Measurements from ENCODE around the gene PRIM1. TPM values are rescaled to one million over a fixed set of nuclear protein-coding genes. Genes with fewer than 3 reads are reported as not detected.
"Not testable (repeated sequence)": the region's sequence is repeated elsewhere in the genome, so short reads cannot be mapped to it uniquely, and the experiment has no call there.

The PRIM1 gene
- polyA plus RNA-seq, 1 donor: 13.0 TPM

DNA sequence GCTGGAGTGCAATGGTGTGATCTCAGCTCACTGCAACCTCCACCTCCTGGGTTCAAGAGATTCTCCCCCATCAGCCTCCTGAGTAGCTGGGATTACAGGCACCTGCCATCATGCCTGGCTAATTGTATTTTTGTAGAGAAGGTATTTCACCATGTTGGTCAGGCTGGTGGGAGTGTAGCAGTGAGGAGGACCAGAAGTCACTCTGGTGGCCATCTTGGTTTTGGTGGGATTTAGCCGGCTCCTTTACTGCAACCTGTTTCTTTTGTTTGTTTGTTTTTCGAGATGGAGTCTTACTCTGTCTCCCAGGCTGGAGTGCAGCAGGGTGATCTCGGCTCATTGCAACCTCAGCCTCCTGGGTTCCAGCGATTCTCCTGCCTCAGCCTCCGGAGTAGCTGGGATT is 47.6 kb downstream of the PRIM1 start:
- H3K9me3 ChIP-seq (ENCODE audit: control insufficient read depth, low read depth, low read length); H3K36me3 ChIP-seq (ENCODE audit: control insufficient read depth, insufficient read depth, low read length); H3K4me1 ChIP-seq (ENCODE audit: control insufficient read depth, insufficient read depth, low read length); DNase-seq; H3K4me3 ChIP-seq (ENCODE audit: low read length); H3K27ac ChIP-seq (ENCODE audit: low read length); H3K27me3 ChIP-seq (ENCODE audit: control insufficient read depth, insufficient read depth, low read length): not testable (repeated sequence)
- WGBS (ENCODE audit: insufficient coverage, low lambda C conversion rate): 100% methylated on average over 1 of the region's 5 CpGs

DNA sequence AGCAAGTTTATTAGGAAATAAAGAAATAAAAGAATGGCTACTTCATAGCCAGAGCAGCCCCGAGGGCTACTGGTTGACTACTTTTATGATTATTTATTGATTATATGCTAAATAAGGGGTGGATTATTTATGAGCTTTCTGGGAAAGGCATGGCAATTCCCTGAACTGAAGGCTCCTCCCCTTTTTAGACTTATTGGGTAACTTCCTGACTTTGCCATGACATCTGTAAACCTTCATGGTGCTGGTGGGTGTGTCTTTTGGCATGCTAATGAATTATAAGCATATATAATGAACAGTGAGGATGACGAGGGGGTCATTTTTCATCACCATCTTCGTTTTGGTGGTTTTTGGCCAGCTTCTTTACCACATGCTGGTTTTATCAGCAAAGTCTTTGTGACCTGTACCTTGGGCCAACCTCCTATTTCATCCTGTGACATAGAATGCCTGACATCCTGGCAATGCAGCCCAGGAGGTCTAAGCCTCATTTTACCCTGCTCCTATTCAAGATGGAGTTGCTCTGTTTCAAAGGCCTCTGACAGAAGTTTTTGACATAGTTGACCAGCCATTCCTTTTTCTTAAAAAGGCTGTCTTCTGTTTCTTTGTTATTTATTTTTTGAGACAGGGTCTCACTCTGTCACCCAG is 53.0 kb downstream of the PRIM1 start:
- no peak overlapping the region for H3K27ac ChIP-seq (ENCODE audit: low read length)
- no peaks in the 10 kb centered on the region for H3K27me3 ChIP-seq (ENCODE audit: control insufficient read depth, insufficient read depth, low read length)
- 71% methylated on average over 2 of the region's 3 CpGs for WGBS (ENCODE audit: insufficient coverage, low lambda C conversion rate)
- H3K36me3 ChIP-seq (ENCODE audit: control insufficient read depth, insufficient read depth, low read length): no peaks in the 10 kb centered on the region
- no peak overlapping the region for H3K4me3 ChIP-seq (ENCODE audit: low read length)
- no peak for DNase-seq
- H3K9me3 ChIP-seq (ENCODE audit: control insufficient read depth, low read depth, low read length): no peaks in the 10 kb centered on the region
- no peaks in the 10 kb centered on the region for H3K4me1 ChIP-seq (ENCODE audit: control insufficient read depth, insufficient read depth, low read length)

DNA sequence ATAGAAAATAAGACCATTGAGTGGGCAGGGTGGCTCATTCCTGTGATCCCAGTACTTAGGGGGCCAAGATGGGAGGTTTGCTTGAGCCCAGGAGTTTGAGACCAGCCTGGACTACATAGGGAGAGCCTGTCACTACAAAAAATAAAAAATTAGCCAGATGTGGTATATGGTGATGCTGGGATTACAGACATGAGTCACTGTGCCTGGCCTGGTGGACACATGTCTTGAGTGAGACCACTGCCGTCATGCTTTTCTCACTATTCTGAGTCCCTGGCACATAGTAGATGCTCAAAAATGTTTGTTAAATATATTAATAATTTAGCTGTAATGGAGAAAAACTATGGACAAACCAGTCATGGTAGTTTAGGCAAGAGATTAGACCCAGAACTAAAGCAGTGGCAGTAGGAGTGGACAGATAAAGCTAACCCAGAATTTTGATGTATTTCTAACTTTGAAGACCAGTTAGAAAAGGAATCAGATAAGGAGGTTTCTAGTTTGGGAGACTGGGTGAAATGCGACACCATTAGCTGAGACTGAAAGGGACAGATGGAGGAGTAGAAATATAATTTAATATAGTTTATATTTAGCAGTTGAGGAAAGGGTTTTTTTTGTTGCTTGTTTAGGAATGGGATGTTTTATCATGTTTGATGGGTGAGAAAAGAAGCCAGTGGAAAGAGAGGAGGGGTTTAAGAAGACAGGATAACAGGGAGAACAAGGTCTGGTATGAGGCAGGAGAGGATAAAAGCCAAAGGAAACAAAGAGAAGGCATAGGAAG is 56.6 kb downstream of the PRIM1 start:
- Histone ChIP-seq H3K4me1 (ENCODE audit: control insufficient read depth, insufficient read depth, low read length) (no peaks in the 10 kb centered on the region), H3K27me3 (ENCODE audit: control insufficient read depth, insufficient read depth, low read length) (no peaks in the 10 kb centered on the region), H3K4me3 (ENCODE audit: low read length) (no peak overlapping the region), H3K27ac (ENCODE audit: low read length) (no peak overlapping the region), H3K36me3 (ENCODE audit: control insufficient read depth, insufficient read depth, low read length) (no peaks in the 10 kb centered on the region), H3K9me3 (ENCODE audit: control insufficient read depth, low read depth, low read length) (no peaks in the 10 kb centered on the region)
- WGBS (ENCODE audit: insufficient coverage, low lambda C conversion rate): 83% methylated on average over 1 of the region's 2 CpGs
- no peak for DNase-seq

DNA sequence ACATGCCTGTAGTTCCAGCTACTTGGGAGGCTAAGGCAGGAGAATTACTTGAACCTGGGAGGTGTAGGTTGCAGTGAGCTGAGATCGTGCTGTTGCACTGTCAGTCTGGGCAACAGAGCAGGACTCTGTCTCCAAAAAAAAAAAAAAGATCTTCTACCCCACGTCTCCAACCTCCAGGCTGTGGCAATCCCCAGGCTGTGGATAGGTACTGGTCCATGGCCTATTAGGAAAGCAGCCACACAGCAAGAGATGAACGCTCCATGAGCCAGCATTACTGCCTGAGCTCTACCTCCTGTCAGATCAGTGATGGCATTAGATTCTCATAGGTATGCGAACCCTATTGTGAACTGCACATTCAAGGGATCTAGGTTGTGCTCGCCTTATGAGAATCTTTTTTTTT is 58.0 kb downstream of the PRIM1 start:
- Histone ChIP-seq H3K27ac (ENCODE audit: low read length) (no peak overlapping the region), H3K4me1 (ENCODE audit: control insufficient read depth, insufficient read depth, low read length) (no peaks in the 10 kb centered on the region), H3K36me3 (ENCODE audit: control insufficient read depth, insufficient read depth, low read length) (no peaks in the 10 kb centered on the region), H3K27me3 (ENCODE audit: control insufficient read depth, insufficient read depth, low read length) (no peaks in the 10 kb centered on the region), H3K4me3 (ENCODE audit: low read length) (no peak overlapping the region), H3K9me3 (ENCODE audit: control insufficient read depth, low read depth, low read length) (no peaks in the 10 kb centered on the region)
- WGBS (ENCODE audit: insufficient coverage, low lambda C conversion rate): no CpG with 5 or more reads among the region's 5 CpGs
- DNase-seq: no peak

DNA sequence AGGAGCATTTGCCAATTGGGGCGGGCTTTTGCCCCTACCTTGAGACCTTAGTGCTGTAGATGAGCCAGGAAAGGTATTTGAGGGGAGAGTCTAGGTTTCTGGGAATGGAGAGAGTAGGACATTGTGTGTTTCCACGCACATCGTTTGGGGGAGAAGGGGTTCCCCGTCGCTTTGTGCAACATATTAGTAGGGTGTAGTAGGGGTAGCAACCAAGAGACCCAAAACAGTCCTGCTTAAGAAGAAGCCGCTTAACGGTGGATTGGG is 63.3 kb downstream of the PRIM1 start:
- Histone ChIP-seq H3K36me3 (ENCODE audit: control insufficient read depth, insufficient read depth, low read length) (no peaks in the 10 kb centered on the region), H3K4me3 (ENCODE audit: low read length) (peak overlapping the region; percentile 63), H3K9me3 (ENCODE audit: control insufficient read depth, low read depth, low read length) (no peaks in the 10 kb centered on the region), H3K27ac (ENCODE audit: low read length) (peak overlapping the region; percentile 93), H3K27me3 (ENCODE audit: control insufficient read depth, insufficient read depth, low read length) (no peaks in the 10 kb centered on the region), H3K4me1 (ENCODE audit: control insufficient read depth, insufficient read depth, low read length) (peaks cover 2% of the 10 kb centered on the region)
- DNase-seq: no peak
- WGBS (ENCODE audit: insufficient coverage, low lambda C conversion rate): 0% methylated on average over 1 of the region's 7 CpGs

DNA sequence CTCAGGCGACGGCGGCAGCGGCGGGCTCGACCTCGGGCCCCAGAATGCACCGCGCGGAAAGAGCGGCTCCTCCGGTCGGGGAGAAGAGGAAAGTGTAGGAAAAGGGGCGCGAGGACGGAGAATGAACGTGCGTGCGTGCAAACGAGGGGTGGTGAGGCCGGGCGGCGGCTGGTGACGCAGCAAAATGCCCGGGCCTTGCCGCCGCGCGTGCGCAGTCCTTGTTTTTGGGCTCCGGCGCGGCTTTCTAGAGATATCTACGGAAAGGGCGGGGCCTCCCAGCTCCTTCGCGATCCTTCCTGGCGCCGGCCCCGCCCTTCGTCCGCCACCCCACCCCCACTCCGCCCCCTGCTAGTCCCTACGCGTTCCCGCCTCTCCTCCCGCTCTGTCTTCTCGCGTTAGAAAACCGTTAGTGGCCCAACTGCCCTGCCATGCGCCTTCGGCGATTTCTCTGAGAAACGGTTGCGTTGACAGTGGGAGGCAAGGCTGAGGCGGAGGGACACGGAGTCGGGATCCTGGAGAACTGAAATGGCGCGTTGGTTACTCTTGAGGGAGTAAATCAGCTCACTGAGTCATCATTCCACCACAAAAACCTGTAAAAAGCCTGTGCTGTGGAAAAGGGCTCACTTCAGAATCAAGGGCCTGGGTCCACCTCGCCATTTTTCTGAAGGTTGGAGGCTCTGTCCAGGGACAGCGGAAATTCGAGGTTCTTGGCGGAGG is 63.8 kb downstream of the PRIM1 start, which contains the start of gene PTGES3:
TSS of gene PTGES3 (minus strand) at position 156 of the 717 bp plus-strand sequence. CDS start 285 bp downstream, outside the sequence.
- Histone ChIP-seq H3K36me3 (ENCODE audit: control insufficient read depth, insufficient read depth, low read length) (no peaks in the 10 kb centered on the region), H3K4me3 (ENCODE audit: low read length) (peak within 1 kb of the TSS; percentile 73), H3K4me1 (ENCODE audit: control insufficient read depth, insufficient read depth, low read length) (peaks cover 2% of the 10 kb centered on the region), H3K9me3 (ENCODE audit: control insufficient read depth, low read depth, low read length) (no peaks in the 10 kb centered on the region), H3K27me3 (ENCODE audit: control insufficient read depth, insufficient read depth, low read length) (no peaks in the 10 kb centered on the region), H3K27ac (ENCODE audit: low read length) (peak within 1 kb of the TSS; percentile 93)
- no CpG with 5 or more reads among the region's 64 CpGs for WGBS (ENCODE audit: insufficient coverage, low lambda C conversion rate)
- DNase-seq: peak; percentile 99

DNA sequence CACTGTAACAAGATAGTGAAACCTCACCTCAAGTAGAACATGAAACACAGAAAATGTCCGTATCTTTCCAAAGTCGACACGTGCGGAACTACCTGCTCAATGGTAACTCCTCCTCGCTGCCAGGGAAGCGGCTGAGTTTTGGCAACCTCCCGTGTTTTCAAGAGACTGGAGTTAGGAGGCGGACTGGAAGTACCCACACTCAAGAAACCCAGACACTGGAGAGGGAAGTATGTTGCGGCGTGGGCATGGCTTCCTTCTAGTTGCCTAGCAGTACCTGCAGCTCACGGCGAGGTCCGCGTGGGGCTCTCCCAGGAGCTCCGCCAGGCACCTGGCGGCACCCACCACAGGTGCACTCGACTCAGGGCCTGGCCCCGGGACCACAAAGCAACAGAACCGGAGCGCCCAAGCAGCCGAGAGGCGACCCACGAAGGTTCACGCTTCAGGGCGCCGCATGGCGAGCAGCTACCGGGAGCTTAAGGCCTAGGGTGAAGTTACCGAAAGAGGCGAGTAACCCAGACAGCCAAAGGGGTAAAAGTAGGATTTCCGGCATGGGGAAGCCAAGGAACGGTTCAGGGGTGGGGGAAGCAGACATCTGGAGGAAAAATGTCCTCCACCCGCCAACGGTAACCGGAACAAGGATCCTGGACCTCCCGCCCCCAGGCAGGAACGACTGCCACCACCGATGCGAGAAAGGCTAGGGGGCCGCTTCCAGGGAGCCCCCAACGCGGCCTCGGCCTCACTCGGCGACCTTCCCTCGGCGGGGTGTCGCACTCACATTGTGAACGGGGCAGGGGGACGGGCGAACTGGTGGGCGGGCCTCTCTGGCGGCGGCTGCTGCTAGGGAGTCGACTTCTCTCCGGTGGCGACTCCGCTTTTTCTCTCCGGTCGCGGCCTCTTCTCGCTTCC is 64.6 kb downstream of the PRIM1 start:
- peaks cover 2% of the 10 kb centered on the region for H3K4me1 ChIP-seq (ENCODE audit: control insufficient read depth, insufficient read depth, low read length)
- DNase-seq: peak; percentile 35 to 78
- WGBS (ENCODE audit: insufficient coverage, low lambda C conversion rate): 0% methylated on average over 7 of the region's 62 CpGs

DNA sequence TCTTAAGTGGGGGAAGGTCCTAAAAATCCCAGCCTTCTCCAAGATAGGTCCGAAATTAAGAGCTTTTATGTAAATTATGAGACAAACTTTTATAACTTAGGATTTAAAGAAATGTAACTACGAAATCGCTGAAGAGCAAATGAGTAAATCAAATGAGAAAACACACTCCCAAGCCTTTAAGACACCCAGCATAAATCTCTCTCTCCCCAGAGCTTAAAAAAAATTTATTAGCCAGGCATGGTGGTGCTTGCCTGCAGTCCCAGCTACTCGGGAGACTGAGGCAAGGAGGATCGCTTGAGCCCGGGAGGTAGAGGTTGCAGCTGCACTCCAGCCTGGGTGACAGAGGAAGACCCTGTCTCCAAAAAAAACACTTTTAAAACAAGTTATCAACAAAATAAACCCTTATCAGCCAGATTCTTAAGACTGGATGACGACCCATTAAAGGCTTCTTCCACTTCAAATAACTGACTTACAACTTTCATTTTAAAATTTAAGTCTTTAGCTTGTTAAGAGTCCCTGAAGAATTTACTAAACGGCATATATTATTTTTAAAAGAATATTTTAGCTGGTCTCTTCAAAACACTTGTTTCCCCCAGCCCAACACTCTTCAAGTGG is 67.3 kb downstream of the PRIM1 start:
- H3K4me1 ChIP-seq (ENCODE audit: control insufficient read depth, insufficient read depth, low read length): peaks cover 2% of the 10 kb centered on the region
- H3K36me3 ChIP-seq (ENCODE audit: control insufficient read depth, insufficient read depth, low read length): peaks cover 15% of the 10 kb centered on the region
- 25% methylated on average over 2 of the region's 8 CpGs for WGBS (ENCODE audit: insufficient coverage, low lambda C conversion rate)
- DNase-seq: peak in 1 of 2 donors; percentile 38
- H3K27ac ChIP-seq (ENCODE audit: low read length): peak overlapping the region; percentile 93
- H3K4me3 ChIP-seq (ENCODE audit: low read length): peak overlapping the region; percentile 44
- H3K9me3 ChIP-seq (ENCODE audit: control insufficient read depth, low read depth, low read length): no peaks in the 10 kb centered on the region
- H3K27me3 ChIP-seq (ENCODE audit: control insufficient read depth, insufficient read depth, low read length): no peaks in the 10 kb centered on the region

More for the DNA sequence above, 64.6 kb downstream of the PRIM1 start:
- H3K36me3 ChIP-seq (ENCODE audit: control insufficient read depth, insufficient read depth, low read length): no peaks in the 10 kb centered on the region
- no peaks in the 10 kb centered on the region for H3K27me3 ChIP-seq (ENCODE audit: control insufficient read depth, insufficient read depth, low read length)
- H3K4me3 ChIP-seq (ENCODE audit: low read length): peak overlapping the region; percentile 73
- H3K9me3 ChIP-seq (ENCODE audit: control insufficient read depth, low read depth, low read length): no peaks in the 10 kb centered on the region
- peak overlapping the region; percentile 93 for H3K27ac ChIP-seq (ENCODE audit: low read length)

DNA sequence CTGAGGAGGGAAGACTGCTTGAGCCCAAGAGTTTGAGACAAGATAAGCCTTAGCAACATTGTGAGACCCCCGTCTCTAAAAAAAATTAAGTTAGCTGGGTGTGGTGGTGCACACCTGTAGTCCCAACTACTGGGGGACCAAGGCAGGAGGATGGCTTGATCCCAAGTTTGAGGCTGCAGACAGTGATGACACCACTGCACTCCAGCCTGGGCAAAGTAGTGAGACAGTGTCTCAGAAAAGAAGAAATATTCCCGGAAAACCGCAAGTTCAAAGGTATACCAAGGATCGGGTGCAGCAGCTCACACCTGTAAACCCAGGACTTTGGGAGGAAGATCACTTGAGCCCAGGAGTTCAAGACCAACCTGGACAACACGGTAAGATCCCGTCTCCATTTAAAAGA is 69.8 kb downstream of the PRIM1 start:
- Histone ChIP-seq H3K9me3 (ENCODE audit: control insufficient read depth, low read depth, low read length) (no peaks in the 10 kb centered on the region), H3K36me3 (ENCODE audit: control insufficient read depth, insufficient read depth, low read length) (peaks cover 21% of the 10 kb centered on the region), H3K27me3 (ENCODE audit: control insufficient read depth, insufficient read depth, low read length) (no peaks in the 10 kb centered on the region), H3K27ac (ENCODE audit: low read length) (no peak overlapping the region), H3K4me3 (ENCODE audit: low read length) (no peak overlapping the region), H3K4me1 (ENCODE audit: control insufficient read depth, insufficient read depth, low read length) (peaks cover 16% of the 10 kb centered on the region)
- no CpG with 5 or more reads among the region's 6 CpGs for WGBS (ENCODE audit: insufficient coverage, low lambda C conversion rate)
- no peak for DNase-seq

Measured in large intestine (tissue), 3 donors.